Measurements from ENCODE around the gene MZF1. TPM values are rescaled to one million over a fixed set of nuclear protein-coding genes. Genes with fewer than 3 reads are reported as not detected.
A peak's percentile ranks its signal among the peaks of the same experiment; 100 is the strongest.

Gene MZF1
- total and polyA plus RNA-seq, 11 donors: 6.2 to 12.5 (median 9.1) TPM

DNA sequence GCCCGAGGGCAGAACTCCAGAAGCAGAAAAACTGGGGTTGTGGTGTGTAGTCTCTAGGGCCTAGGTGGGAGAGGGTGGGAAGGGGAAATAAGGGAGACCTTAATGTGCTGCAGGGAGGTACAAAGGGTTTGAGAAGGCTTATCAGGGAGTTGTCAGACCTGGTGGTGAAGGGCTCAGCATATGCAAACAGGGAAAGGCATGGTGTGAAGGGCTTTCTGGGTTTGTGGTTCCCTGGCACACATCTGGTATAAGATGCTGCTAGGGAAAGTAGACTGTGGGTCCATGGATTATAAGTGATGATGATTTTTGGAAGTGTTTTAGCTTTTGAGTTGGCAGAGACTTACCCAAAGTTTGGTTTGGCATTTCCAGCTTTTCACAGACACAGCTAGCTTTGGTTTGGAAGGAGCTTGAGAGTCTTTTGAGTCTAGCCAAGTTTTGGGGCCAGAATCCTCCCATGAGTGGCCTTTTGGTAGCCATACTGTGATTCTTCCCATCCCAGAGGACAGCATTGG lies 27.1 kb downstream of the MZF1 start:
- H3K36me3 ChIP-seq: peaks cover 0 to 55% (median 45%) of the 10 kb centered on the region in 9 donors
- no peaks in the 10 kb centered on the region for H3K27me3 ChIP-seq
- WGBS, 4 donors: 15 to 25% (median 22%) methylated on average over 1 of the region's 1 CpG
- DNase-seq (no peak), ATAC-seq (no peak)
- TF ChIP-seq, protein P1, sequence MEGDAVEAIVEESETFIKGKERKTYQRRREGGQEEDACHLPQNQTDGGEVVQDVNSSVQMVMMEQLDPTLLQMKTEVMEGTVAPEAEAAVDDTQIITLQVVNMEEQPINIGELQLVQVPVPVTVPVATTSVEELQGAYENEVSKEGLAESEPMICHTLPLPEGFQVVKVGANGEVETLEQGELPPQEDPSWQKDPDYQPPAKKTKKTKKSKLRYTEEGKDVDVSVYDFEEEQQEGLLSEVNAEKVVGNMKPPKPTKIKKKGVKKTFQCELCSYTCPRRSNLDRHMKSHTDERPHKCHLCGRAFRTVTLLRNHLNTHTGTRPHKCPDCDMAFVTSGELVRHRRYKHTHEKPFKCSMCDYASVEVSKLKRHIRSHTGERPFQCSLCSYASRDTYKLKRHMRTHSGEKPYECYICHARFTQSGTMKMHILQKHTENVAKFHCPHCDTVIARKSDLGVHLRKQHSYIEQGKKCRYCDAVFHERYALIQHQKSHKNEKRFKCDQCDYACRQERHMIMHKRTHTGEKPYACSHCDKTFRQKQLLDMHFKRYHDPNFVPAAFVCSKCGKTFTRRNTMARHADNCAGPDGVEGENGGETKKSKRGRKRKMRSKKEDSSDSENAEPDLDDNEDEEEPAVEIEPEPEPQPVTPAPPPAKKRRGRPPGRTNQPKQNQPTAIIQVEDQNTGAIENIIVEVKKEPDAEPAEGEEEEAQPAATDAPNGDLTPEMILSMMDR (IDR thresholded peaks at IDR 0.05): no peak
- no peak for TF ChIP-seq POLR2A (IDR thresholded peaks at IDR 0.05)
- H3K4me3 ChIP-seq: peak overlapping the region; percentile 78 to 100 (median 92)
- H3K4me1 ChIP-seq: peaks cover 12 to 36% (median 25%) of the 10 kb centered on the region in 12 donors
- intact Hi-C loops (cut with DNase I): no loop called here
- no peaks in the 10 kb centered on the region for H3K9me3 ChIP-seq
- peak overlapping the region in 1 of 12 donors; percentile 98 for H3K27ac ChIP-seq

DNA sequence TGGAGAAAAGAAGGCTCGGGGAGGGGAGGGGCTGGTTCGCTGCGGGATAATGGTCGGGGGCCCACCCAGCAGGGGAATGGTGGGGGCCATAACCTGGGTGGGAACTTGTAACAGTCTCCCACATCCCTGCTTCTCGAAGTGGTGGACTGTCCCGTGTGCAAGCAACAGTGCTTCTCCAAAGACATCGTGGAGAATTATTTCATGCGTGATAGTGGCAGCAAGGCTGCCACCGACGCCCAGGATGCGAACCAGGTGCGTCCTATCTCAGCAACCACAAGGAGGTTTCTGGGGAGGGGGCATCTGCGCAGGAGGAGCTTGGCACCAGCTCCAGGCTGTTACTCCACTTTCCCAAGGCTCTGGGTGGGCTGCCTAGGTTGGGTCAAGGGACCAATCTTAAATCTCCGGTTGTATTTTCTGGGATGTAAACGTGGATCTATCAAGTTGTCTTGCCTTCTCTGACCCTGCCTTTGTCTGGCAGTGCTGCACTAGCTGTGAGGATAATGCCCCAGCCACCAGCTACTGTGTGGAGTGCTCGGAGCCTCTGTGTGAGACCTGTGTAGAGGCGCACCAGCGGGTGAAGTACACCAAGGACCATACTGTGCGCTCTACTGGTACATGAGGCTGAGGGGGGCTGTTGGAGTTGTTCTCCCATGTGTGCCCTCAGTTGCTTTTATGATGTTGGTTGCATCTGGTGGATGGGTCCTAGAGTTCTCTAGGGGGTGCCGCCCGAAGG lies 27.7 kb downstream of the MZF1 start:
- Histone ChIP-seq H3K9me3 (no peaks in the 10 kb centered on the region), H3K4me3 (peak overlapping the region; percentile 78 to 100 (median 92)), H3K27me3 (no peaks in the 10 kb centered on the region), H3K4me1 (peaks cover 12 to 36% (median 25%) of the 10 kb centered on the region in 12 donors), H3K27ac (peak overlapping the region in 10 of 12 donors; percentile 68 to 98 (median 96)), H3K36me3 (peaks cover 0 to 49% (median 39%) of the 10 kb centered on the region in 9 donors)
- 7 to 15% (median 10%) methylated on average over 19 to 21 of the region's 21 CpGs for WGBS, 4 donors
- intact Hi-C loops (cut with DNase I): no loop called here
- DNase-seq (no peak), ATAC-seq (no peak)
- TF ChIP-seq POLR2A (IDR thresholded peaks at IDR 0.05): no peak
- TF ChIP-seq, protein P1 (IDR thresholded peaks at IDR 0.05): no peak

DNA sequence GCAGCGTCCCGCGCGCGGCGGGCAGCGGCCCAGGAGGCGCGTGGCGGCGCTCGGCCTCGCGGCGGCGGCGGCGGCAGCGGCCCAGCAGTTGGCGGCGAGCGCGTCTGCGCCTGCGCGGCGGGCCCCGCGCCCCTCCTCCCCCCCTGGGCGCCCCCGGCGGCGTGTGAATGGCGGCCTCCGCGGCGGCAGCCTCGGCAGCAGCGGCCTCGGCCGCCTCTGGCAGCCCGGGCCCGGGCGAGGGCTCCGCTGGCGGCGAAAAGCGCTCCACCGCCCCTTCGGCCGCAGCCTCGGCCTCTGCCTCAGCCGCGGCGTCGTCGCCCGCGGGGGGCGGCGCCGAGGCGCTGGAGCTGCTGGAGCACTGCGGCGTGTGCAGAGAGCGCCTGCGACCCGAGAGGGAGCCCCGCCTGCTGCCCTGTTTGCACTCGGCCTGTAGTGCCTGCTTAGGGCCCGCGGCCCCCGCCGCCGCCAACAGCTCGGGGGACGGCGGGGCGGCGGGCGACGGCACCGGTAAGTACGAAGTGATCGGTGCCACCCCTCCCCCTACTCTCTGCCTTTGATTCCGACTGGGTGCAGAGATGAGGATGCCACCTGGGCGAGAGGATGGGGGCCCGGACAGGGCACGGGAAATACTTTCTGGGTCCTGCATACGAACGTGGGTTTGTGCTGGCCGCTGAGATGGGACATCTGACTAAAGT lies 28.4 kb downstream of the MZF1 start:
- 0 to 1% (median 1%) methylated on average over 14 to 92 of the region's 92 CpGs for WGBS, 4 donors
- Histone ChIP-seq H3K9me3 (no peaks in the 10 kb centered on the region), H3K36me3 (peaks cover 0 to 42% (median 32%) of the 10 kb centered on the region in 9 donors), H3K27ac (peak overlapping the region; percentile 87 to 98 (median 96)), H3K4me1 (peaks cover 12 to 36% (median 25%) of the 10 kb centered on the region in 12 donors), H3K27me3 (no peaks in the 10 kb centered on the region), H3K4me3 (peak overlapping the region; percentile 78 to 100 (median 92))
- intact Hi-C loops (cut with DNase I): loop anchor here in 3 of 10 donors (1.0 kb wide), 3 partner anchors 11 to 29 kb away; partner anchors contain the start of genes CHMP2A (in 2 of the 3), MZF1 (in 2 of the 3) and ZBTB45 (in 2 of the 3)
- ATAC-seq (peak in 2 of 4 donors; percentile 6 to 26), DNase-seq (peak in 3 of 5 donors; percentile 48 to 77 (median 52))
- TF ChIP-seq, protein P1 (IDR thresholded peaks at IDR 0.05): no peak
- TF ChIP-seq POLR2A (IDR thresholded peaks at IDR 0.05): no peak
